PFSK-1 (cell line): Measurements from ENCODE around the gene TMPRSS3.

Experiments
- FOXP2 ChIP-seq: optimal IDR thresholded peaks from 2 replicates; pipeline ENCODE3; 2011; ENCODE audit warnings: borderline replicate concordance, control low read depth, inconsistent platforms; ENCODE audit not compliant: insufficient read depth; ENCODE audit errors: extremely low read length, extremely low read depth
- POLR2AphosphoS5 ChIP-seq: IDR thresholded peaks from 2 replicates; pipeline ENCODE4 v1.6.1; 2012; ENCODE audit warnings: low read depth, mild to moderate bottlenecking, control low read depth, low read length, moderate library complexity
- REST ChIP-seq, 2 experiments: IDR thresholded peaks; 2 replicates each; pipeline versions ENCODE4 v1.6.1 to v1.8.0; 2011 to 2012; ENCODE audit warnings: low read depth in 2 of 2, low read length in 2 of 2, control low read depth in 1 of 2, inconsistent platforms in 1 of 2, mild to moderate bottlenecking in 1 of 2, moderate library complexity in 1 of 2; ENCODE audit not compliant: insufficient read depth in 1 of 2
- SIN3A ChIP-seq: IDR thresholded peaks from 2 replicates; pipeline ENCODE4 v1.6.1; 2012; ENCODE audit warnings: mild to moderate bottlenecking, low read length, moderate library complexity, borderline replicate concordance; ENCODE audit not compliant: insufficient read depth
- TAF1 ChIP-seq: IDR thresholded peaks from 2 replicates; pipeline ENCODE4 v1.6.1; 2012; ENCODE audit warnings: low read length, control low read depth, borderline replicate concordance; ENCODE audit not compliant: insufficient read depth

GRCh38 chr21:42390696-42391095 lies 5.2 kb downstream of the TMPRSS3 start:
- TF ChIP-seq POLR2AphosphoS5 (no peak), SIN3A (no peak), TAF1 (no peak), REST (IDR thresholded peaks at IDR 0.05; ENCODE audit: insufficient read depth in 1 of 2, low read depth in 2 of 2, low read length in 2 of 2) (no peak), FOXP2 (no peak)
